ENCODE results near the gene UBE2J1.

UBE2J1 gene

GRCh38 chr6:89364586-89364985 lies 12.1 kb upstream of the UBE2J1 start:
- no peak for DNase-seq (ENCODE audit: low read depth, low spot score)

- DNase-seq (ENCODE audit: low read depth, low spot score) = no peak
These were observed 8.6 kb upstream of the UBE2J1 start for GRCh38 chr6:89361171-89361570.

- no peak for DNase-seq (ENCODE audit: low read depth, low spot score)
These were observed 8.0 kb upstream of the UBE2J1 start for GRCh38 chr6:89360415-89360999.

- DNase-seq (ENCODE audit: low read depth, low spot score) = no peak
These were observed 7.0 kb upstream of the UBE2J1 start for GRCh38 chr6:89359561-89359960.

- DNase-seq (ENCODE audit: low read depth, low spot score) = no peak
These were observed 4.9 kb upstream of the UBE2J1 start for GRCh38 chr6:89357390-89357789.

GRCh38 chr6:89356642-89357170 lies 4.2 kb upstream of the UBE2J1 start:
- no peak for DNase-seq (ENCODE audit: low read depth, low spot score)

GRCh38 chr6:89355511-89356194 lies 3.1 kb upstream of the UBE2J1 start:
- DNase-seq (ENCODE audit: low read depth, low spot score) = no peak

- no peak for DNase-seq (ENCODE audit: low read depth, low spot score)
These were observed 1.3 kb upstream of the UBE2J1 start for GRCh38 chr6:89353702-89354392.

- DNase-seq (ENCODE audit: low read depth, low spot score) = no peak
These were observed 615 bp upstream of the UBE2J1 start for GRCh38 chr6:89353118-89353556.

GRCh38 chr6:89351671-89352277 lies 748 bp downstream of the UBE2J1 start:
- no peak for DNase-seq (ENCODE audit: low read depth, low spot score)

- DNase-seq (ENCODE audit: low read depth, low spot score) = no peak
These were observed 2.1 kb downstream of the UBE2J1 start for GRCh38 chr6:89350281-89350966.

- DNase-seq (ENCODE audit: low read depth, low spot score) = no peak
These were observed 4.2 kb downstream of the UBE2J1 start for GRCh38 chr6:89348372-89348771.

- DNase-seq (ENCODE audit: low read depth, low spot score) = no peak
These were observed 4.7 kb downstream of the UBE2J1 start for GRCh38 chr6:89347825-89348224.

GRCh38 chr6:89346433-89346832 lies 6.1 kb downstream of the UBE2J1 start:
- no peak for DNase-seq (ENCODE audit: low read depth, low spot score)

- DNase-seq (ENCODE audit: low read depth, low spot score) = no peak
These were observed 13.0 kb downstream of the UBE2J1 start for GRCh38 chr6:89339565-89339964.

GRCh38 chr6:89335164-89335563 lies 17.4 kb downstream of the UBE2J1 start:
- DNase-seq (ENCODE audit: low read depth, low spot score) = no peak

- DNase-seq (ENCODE audit: low read depth, low spot score) = no peak
These were observed 21.6 kb downstream of the UBE2J1 start for GRCh38 chr6:89330910-89331309.

- no peak for DNase-seq (ENCODE audit: low read depth, low spot score)
These were observed 23.5 kb downstream of the UBE2J1 start for GRCh38 chr6:89328976-89329375.

GRCh38 chr6:89324304-89324703 lies 28.2 kb downstream of the UBE2J1 start:
- no peak for DNase-seq (ENCODE audit: low read depth, low spot score)

- no peak for DNase-seq (ENCODE audit: low read depth, low spot score)
These were observed 29.0 kb downstream of the UBE2J1 start for GRCh38 chr6:89323511-89323971.

- no peak for DNase-seq (ENCODE audit: low read depth, low spot score)
These were observed 31.2 kb downstream of the UBE2J1 start for GRCh38 chr6:89321131-89321970.

All from activated naive CD8-positive, alpha-beta T cell treated with anti-CD3 and anti-CD28 coated beads, Interleukin-2, amount 50 U/mL, for 16 hours (primary cell).